Spleen (tissue), 11 donors: ENCODE measurements around the gene IKBKE. TPM values are rescaled to one million over a fixed set of nuclear protein-coding genes. Genes with fewer than 3 reads are reported as not detected.
"Not testable (repeated sequence)": the region's sequence is repeated elsewhere in the genome, so short reads cannot be mapped to it uniquely, and the experiment has no call there.

Source experiments
- DNase-seq: peaks from one replicate; pipeline ENCODE4 v3.0.0-alpha.2; 2020
- H3K27ac ChIP-seq, 8 donors: fragments of 200-600 bp; sonication (generic) in 7 of 8; 1 replicate in 4 of 8; 2 replicates in 4 of 8; pipeline versions ENCODE4 v1.5.0 to v1.8.0; 2016 to 2021; ENCODE audit warnings: inconsistent platforms in 4 of 8, mild to moderate bottlenecking in 4 of 8, moderate library complexity in 1 of 8
- H3K27me3 ChIP-seq, 7 donors: fragments of 200-600 bp; sonication (generic) in 6 of 7; replicated peaks in 1 of 7; 1 replicate in 4 of 7; 2 replicates in 3 of 7; pipeline versions ENCODE4 v1.5.0 to v1.8.0; 2016 to 2021; ENCODE audit warnings: inconsistent platforms in 3 of 7, mild to moderate bottlenecking in 1 of 7
- H3K36me3 ChIP-seq, 6 donors: fragments of 200-600 bp; sonication (generic) in 5 of 6; 1 replicate in 4 of 6; 2 replicates in 2 of 6; pipeline versions ENCODE4 v1.5.0 to v1.8.0; 2016 to 2021; ENCODE audit warnings: inconsistent platforms in 2 of 6
- H3K4me1 ChIP-seq, 6 donors: fragments of 200-600 bp; sonication (generic) in 5 of 6; 1 replicate in 3 of 6; 2 replicates in 3 of 6; pipeline versions ENCODE4 v1.5.0 to v1.8.0; 2016 to 2021; ENCODE audit warnings: inconsistent platforms in 3 of 6
- H3K4me3 ChIP-seq, 8 donors: fragments of 200-600 bp; sonication (generic) in 7 of 8; 1 replicate in 4 of 8; 2 replicates in 4 of 8; pipeline versions ENCODE4 v1.5.0 to v1.8.0; 2016 to 2021; ENCODE audit warnings: inconsistent platforms in 4 of 8, mild to moderate bottlenecking in 4 of 8, moderate library complexity in 2 of 8
- H3K9me3 ChIP-seq, 8 donors: fragments of 200-600 bp; sonication (generic) in 7 of 8; 1 replicate in 4 of 8; 2 replicates in 4 of 8; pipeline versions ENCODE4 v1.5.0 to v1.8.0; 2016 to 2021; ENCODE audit warnings: inconsistent platforms in 4 of 8
- CTCF ChIP-seq, 11 experiments: fragments of 200-600 bp in 7 of 11; fragments of 450-650 bp in 4 of 11; sonication (generic) in 4 of 11; IDR thresholded peaks in 8 of 11; conservative IDR thresholded peaks in 3 of 11; 1 replicate in 7 of 11; 2 replicates in 4 of 11; pipeline versions ENCODE4 v1.4.0 to v1.8.0; 2016 to 2021; ENCODE audit warnings: antibody characterized with exemption in 11 of 11, inconsistent platforms in 4 of 11, mild to moderate bottlenecking in 1 of 11
- POLR2A ChIP-seq, 3 donors: fragments of 450-650 bp; IDR thresholded peaks; one replicate each; pipeline ENCODE4 v1.5.1; 2017; ENCODE audit warnings: antibody characterized with exemption in 3 of 3, mild to moderate bottlenecking in 1 of 3
- POLR2AphosphoS5 ChIP-seq, 3 donors: sonication (generic); formaldehyde crosslinking; IDR thresholded peaks; one replicate each; pipeline ENCODE4 v1.5.1; 2017; ENCODE audit warnings: antibody characterized with exemption in 3 of 3
- WGBS, 5 donors: extraction: QIAGEN DNeasy Blood & Tissue Kit in 3 of 5; methylation state at CpG; one replicate each; pipeline versions ENCODE4 v1.1.5 to v1.1.7; 2013 to 2018; 5-methylcytosine and 5-hydroxymethylcytosine counted together
- intact Hi-C: fragments of 100-400 bp; cut with DNase I; formaldehyde crosslinking; loops from one replicate; pipeline ENCODE4 v1.15.0; 2023; ENCODE audit warnings: low total_unique reads
- polyA plus RNA-seq, 3 donors: library from polyadenylated mRNA; stranded (reverse); fragments of 200-250 nt; gene quantifications; one replicate each; pipeline ENCODE4 v1.2.1, GENCODE V29; 2013
- total RNA-seq, 7 donors: library from RNA; depleted of rRNA in 3 of 7; stranded (reverse); fragments of >200 nt in 3 of 7; fragmentation: NEBNext Ultra II Directional in 4 of 7; extraction: Animal tissue kit (Norgen Biotek cat#: 25700) in 4 of 7; gene quantifications; one replicate each; pipeline versions ENCODE4 v1.1.0 to v1.2.1, GENCODE V29; 2016 to 2021
- donor health status: healthy with polysubstance abuse.
- donor health status: DM: no; HTN: no; CAD: no; lungs with moderate emphysema.
- donor health status: DM: no; HTN: no; CAD: no.
- donor health status: Bipolar disorder and iron deficiency.
- donor health status: healthy.
- donor health status: DM: no; HTN: no; CAD: no.
- donor health status: DM: yes; HTN: yes; CAD: no.

IKBKE gene
- total and polyA plus RNA-seq, 10 donors = 11.3 to 37.3 (median 29.7) TPM

DNA sequence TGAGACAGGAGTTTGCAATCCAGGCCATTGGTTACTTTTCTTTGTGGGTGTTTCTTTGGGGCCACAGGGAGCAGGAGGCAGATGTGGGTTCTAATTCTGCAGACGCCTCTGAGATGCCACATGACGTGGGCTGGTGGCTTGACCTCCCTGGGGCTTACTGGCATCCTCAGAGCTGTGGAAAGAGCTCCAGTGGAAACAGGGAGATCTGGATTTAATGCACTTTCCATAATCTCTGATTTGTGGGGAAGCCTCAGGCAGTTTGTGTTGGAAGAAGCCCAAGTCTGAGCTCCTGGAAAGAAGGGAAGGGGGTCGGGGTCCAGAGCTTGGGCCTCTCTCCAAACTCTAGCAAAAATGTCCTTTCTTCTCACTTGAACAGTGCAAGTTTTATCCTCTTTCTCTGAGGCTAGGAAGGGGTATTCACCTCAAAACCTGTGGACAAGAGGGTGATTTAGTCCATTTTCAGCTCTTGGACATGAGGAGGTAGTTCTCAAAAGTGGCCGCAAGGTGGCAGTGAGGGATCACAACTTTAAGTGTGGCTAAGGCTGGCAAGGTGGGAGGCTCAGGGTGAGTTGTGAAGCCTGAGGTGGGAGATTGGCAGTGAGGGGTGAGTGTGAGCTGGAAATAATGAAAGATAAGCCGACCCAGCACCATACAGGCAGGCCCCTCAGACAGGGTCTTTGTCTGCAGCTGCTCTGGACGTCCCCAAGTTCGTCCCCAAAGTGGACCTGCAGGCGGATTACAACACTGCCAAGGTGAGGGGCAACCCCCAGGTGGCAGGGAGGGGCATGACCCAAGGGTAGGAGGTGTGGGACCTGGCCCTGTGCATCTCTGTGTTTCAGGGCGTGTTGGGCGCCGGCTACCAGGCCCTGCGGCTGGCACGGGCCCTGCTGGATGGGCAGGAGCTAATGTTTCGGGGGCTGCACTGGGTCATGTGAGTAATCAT, 9.2 kb downstream of the IKBKE start:
- no peak overlapping the region for H3K4me3 ChIP-seq
- 75 to 82% (median 79%) methylated on average over 12 to 14 of the region's 14 CpGs for WGBS, 5 donors
- peaks cover 0 to 26% (median 4%) of the 10 kb centered on the region in 6 donors for H3K4me1 ChIP-seq
- DNase-seq = no peak
- intact Hi-C loops = loop anchor here (5.0 kb wide), 1 partner anchor 103 kb away; no protein-coding TSS in a partner anchor
- H3K27ac ChIP-seq = no peak overlapping the region
- TF ChIP-seq POLR2AphosphoS5 (IDR thresholded peaks at IDR 0.05) = peak in 1 of 3 donors; percentile 35
- peak; percentile 68 to 90 (median 86) for TF ChIP-seq CTCF (IDR thresholded peaks at IDR 0.05 in 8 of 11, conservative IDR thresholded peaks at IDR 0.05 in 3 of 11)
- no peak for TF ChIP-seq POLR2A (IDR thresholded peaks at IDR 0.05)
- peaks cover 0 to 99% (median 65%) of the 10 kb centered on the region in 6 donors for H3K36me3 ChIP-seq
- H3K27me3 ChIP-seq = no peaks in the 10 kb centered on the region
- H3K9me3 ChIP-seq = no peaks in the 10 kb centered on the region

DNA sequence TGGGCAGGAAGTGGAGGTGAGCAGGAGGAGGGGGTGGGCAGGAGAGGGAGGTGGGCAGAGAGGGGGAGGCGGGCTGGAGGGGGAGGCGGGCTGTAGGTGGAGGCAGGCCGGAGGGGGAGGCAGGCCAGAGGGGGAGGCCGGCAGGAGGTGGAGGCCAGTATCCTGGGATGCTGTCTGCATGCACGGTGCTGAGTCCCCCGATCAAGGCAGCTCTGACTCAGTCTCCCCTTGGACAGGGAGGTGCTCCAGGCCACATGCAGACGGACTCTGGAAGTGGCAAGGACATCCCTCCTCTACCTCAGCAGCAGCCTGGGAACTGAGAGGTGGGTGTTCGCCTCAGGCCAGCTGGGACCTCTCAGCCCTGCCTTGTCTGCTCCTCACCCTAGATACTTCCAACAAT, 9.9 kb downstream of the IKBKE start:
- TF ChIP-seq POLR2A (IDR thresholded peaks at IDR 0.05) (no peak), CTCF (IDR thresholded peaks at IDR 0.05 in 8 of 11, conservative IDR thresholded peaks at IDR 0.05 in 3 of 11) (no peak), POLR2AphosphoS5 (IDR thresholded peaks at IDR 0.05) (no peak)
- WGBS, 5 donors = 88 to 94% (median 93%) methylated on average over 6 to 8 of the region's 8 CpGs
- Histone ChIP-seq H3K4me3 (no peak overlapping the region), H3K9me3 (no peaks in the 10 kb centered on the region), H3K36me3 (peaks cover 0 to 99% (median 61%) of the 10 kb centered on the region in 6 donors), H3K4me1 (peaks cover 0 to 21% (median 4%) of the 10 kb centered on the region in 6 donors), H3K27ac (no peak overlapping the region), H3K27me3 (no peaks in the 10 kb centered on the region)
- DNase-seq = no peak
- intact Hi-C loops = loop anchor here (5.0 kb wide), 1 partner anchor 102 kb away; no protein-coding TSS in a partner anchor

DNA sequence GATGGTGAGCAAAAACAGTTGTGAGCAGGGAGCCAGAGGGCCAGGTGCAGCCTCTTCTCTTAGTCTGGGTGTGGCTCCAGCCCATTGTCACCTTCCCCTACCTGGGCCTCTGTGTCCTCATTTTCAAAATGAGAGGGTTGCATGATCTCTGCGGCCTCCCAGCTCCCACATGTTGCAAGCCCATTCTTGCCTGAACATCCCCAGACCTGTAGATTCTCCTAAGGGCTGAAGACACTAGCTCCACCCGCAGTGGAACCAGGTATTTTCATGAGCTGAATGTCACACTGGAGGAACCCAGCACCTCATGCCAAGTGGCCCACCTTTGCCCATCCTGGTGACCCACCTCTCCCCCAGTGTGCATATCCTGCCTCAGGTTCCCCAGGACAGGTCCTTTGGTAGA, 12.3 kb downstream of the IKBKE start:
- H3K27me3 ChIP-seq = no peaks in the 10 kb centered on the region
- H3K36me3 ChIP-seq = peaks cover 0 to 99% (median 50%) of the 10 kb centered on the region in 6 donors
- no peak for TF ChIP-seq CTCF (IDR thresholded peaks at IDR 0.05 in 8 of 11, conservative IDR thresholded peaks at IDR 0.05 in 3 of 11)
- TF ChIP-seq POLR2AphosphoS5 (IDR thresholded peaks at IDR 0.05) = no peak
- TF ChIP-seq POLR2A (IDR thresholded peaks at IDR 0.05) = no peak
- no peaks in the 10 kb centered on the region for H3K9me3 ChIP-seq
- intact Hi-C loops = loop anchor here (5.0 kb wide), 1 partner anchor 100 kb away; no protein-coding TSS in a partner anchor
- no peak overlapping the region for H3K27ac ChIP-seq
- H3K4me3 ChIP-seq = no peak overlapping the region
- no peak for DNase-seq
- H3K4me1 ChIP-seq = peaks cover 0 to 32% (median 9%) of the 10 kb centered on the region in 6 donors
- WGBS, 5 donors = 78 to 100% (median 86%) methylated on average over 2 of the region's 2 CpGs; no CpG with 5 or more reads in 1 of the 5 donors

- Histone ChIP-seq H3K36me3 (peaks cover 0 to 99% (median 44%) of the 10 kb centered on the region in 6 donors), H3K4me1 (peaks cover 0 to 36% (median 11%) of the 10 kb centered on the region in 6 donors)
- not testable (repeated sequence) for DNase-seq, H3K27me3 ChIP-seq, H3K4me3 ChIP-seq, H3K9me3 ChIP-seq, H3K27ac ChIP-seq
- WGBS, 5 donors = 85 to 100% (median 96%) methylated on average over 1 of the region's 1 CpG
- intact Hi-C loops = loop anchor here (5.0 kb wide), 1 partner anchor 98 kb away; no protein-coding TSS in a partner anchor
These were observed 13.6 kb downstream of the IKBKE start for GRCh38 chr1:206483864-206484263.
